ENCODE data around the gene FOXR1. TPM values are rescaled to one million over a fixed set of nuclear protein-coding genes. Genes with fewer than 3 reads are reported as not detected.

Gene FOXR1
- total and polyA plus RNA-seq, 2 donors = not detected

- H3K4me1 ChIP-seq (ENCODE audit: insufficient read depth) = no peaks in the 10 kb centered on the region
- H3K4me3 ChIP-seq (ENCODE audit: low read depth, low read length) = peak within 1 kb of the TSS; percentile 82
- WGBS = under 1% methylated on average over 63 of the region's 63 CpGs
- H3K36me3 ChIP-seq (ENCODE audit: insufficient read depth) = peaks cover 3% of the 10 kb centered on the region
- H3K27ac ChIP-seq (ENCODE audit: low read depth) = peak within 1 kb of the TSS; percentile 92
- peak; percentile 94 for DNase-seq (ENCODE audit: extremely low spot score)
These were observed 46.7 kb downstream of the FOXR1 start, which contains the start of the genes RPS25 and TRAPPC4 for GRCh38 chr11:119018074-119018938. RPS25 (minus strand) TSS chr11:119018343; CDS start chr11:119018284, 59 bp downstream. TRAPPC4 (plus strand) TSS chr11:119018766; CDS start chr11:119018796, 30 bp downstream.

DNA sequence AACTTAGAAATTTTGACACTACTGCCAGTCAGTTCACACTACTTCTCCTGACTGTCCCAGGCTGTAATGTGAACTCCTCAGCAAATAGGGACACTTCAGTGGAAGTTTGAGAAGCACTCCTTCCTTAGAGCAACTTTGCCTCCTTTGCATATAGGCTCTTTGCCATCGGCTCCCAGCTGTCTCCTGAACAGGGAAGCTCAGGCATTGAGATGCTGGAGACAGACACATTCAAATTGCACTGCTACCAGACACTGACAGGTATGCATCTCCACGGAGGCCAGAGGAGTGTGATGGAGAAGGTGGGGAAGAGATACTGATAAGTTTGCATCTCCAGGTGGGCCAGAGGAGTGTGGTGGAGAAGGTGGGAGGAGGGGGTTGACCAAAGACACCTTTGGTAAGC is 48.4 kb downstream of the FOXR1 start:
- Histone ChIP-seq H3K4me3 (ENCODE audit: low read depth, low read length) (no peak overlapping the region), H3K36me3 (ENCODE audit: insufficient read depth) (peaks cover 3% of the 10 kb centered on the region), H3K4me1 (ENCODE audit: insufficient read depth) (no peaks in the 10 kb centered on the region), H3K27ac (ENCODE audit: low read depth) (no peak overlapping the region)
- no peak for DNase-seq (ENCODE audit: extremely low spot score)
- WGBS = 54% methylated on average over 2 of the region's 2 CpGs

GRCh38 chr11:119021631-119022030 is 50.1 kb downstream of the FOXR1 start:
- H3K4me3 ChIP-seq (ENCODE audit: low read depth, low read length) = no peak overlapping the region
- DNase-seq (ENCODE audit: extremely low spot score) = no peak
- WGBS = 90% methylated on average over 5 of the region's 5 CpGs
- no peak overlapping the region for H3K27ac ChIP-seq (ENCODE audit: low read depth)
- no peaks in the 10 kb centered on the region for H3K4me1 ChIP-seq (ENCODE audit: insufficient read depth)
- H3K36me3 ChIP-seq (ENCODE audit: insufficient read depth) = peaks cover 3% of the 10 kb centered on the region

GRCh38 chr11:119023741-119024140 is 52.2 kb downstream of the FOXR1 start:
- Histone ChIP-seq H3K4me3 (ENCODE audit: low read depth, low read length) (no peak overlapping the region), H3K4me1 (ENCODE audit: insufficient read depth) (no peaks in the 10 kb centered on the region), H3K27ac (ENCODE audit: low read depth) (no peak overlapping the region), H3K36me3 (ENCODE audit: insufficient read depth) (peaks cover 3% of the 10 kb centered on the region)
- no peak for DNase-seq (ENCODE audit: extremely low spot score)

DNA sequence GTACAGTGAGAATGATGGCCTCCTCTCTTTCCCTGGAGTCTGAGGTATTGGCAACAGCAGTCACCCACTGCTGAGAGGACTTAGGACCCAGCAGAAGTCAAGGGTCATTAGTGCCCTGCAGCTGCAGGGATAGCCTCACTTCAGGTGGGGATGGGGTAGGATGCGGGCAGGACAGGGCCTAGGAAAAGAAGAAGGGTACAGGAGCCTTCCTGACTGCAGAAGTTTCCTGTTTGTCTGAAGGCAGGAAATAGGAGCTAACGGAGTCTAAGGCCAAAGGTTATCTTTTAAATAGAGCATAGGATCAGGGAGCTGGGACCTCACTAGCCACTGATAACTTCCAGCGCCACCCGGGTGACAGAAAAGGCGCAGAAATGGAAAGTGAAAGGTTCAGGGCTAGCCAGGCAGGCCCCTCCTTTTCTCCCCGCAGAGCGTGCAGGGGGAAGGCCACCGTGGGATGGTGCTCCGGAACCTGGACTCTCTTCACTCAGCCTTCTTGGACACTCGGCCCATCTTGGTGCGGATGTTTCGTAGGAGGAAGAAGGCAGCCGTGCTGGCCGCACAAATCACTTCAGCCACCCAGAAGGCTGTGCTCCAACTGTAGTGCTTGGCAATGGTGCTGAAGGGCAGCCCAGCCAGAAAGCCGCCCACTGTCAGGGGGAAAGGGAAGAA is 53.0 kb downstream of the FOXR1 start:
- H3K36me3 ChIP-seq (ENCODE audit: insufficient read depth) = peaks cover 3% of the 10 kb centered on the region
- H3K27ac ChIP-seq (ENCODE audit: low read depth) = no peak overlapping the region
- no peak for DNase-seq (ENCODE audit: extremely low spot score)
- no peak overlapping the region for H3K4me3 ChIP-seq (ENCODE audit: low read depth, low read length)
- WGBS = 56% methylated on average over 15 of the region's 15 CpGs
- no peaks in the 10 kb centered on the region for H3K4me1 ChIP-seq (ENCODE audit: insufficient read depth)

DNA sequence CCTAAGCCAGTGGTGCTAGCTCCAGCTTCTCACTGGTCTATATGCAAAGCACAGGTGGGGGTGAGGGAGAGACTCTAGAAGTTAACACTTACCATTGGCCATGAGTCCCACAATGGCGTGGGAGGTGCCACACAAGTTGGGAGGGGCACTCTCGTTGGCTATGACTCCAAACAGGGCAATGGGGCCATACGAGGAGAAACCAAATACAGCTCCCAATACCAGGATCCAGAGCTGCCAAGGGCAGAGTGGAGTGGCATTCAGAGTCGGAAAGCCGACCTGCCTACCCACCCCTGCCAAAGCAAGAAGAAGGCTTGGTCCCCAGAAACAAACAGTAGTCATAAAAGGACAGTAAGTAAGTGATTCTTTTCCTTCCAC is 53.5 kb downstream of the FOXR1 start:
- DNase-seq (ENCODE audit: extremely low spot score) = no peak
- Histone ChIP-seq H3K4me1 (ENCODE audit: insufficient read depth) (no peaks in the 10 kb centered on the region), H3K4me3 (ENCODE audit: low read depth, low read length) (no peak overlapping the region), H3K27ac (ENCODE audit: low read depth) (no peak overlapping the region), H3K36me3 (ENCODE audit: insufficient read depth) (peaks cover 3% of the 10 kb centered on the region)
- WGBS = 68% methylated on average over 5 of the region's 5 CpGs

DNA sequence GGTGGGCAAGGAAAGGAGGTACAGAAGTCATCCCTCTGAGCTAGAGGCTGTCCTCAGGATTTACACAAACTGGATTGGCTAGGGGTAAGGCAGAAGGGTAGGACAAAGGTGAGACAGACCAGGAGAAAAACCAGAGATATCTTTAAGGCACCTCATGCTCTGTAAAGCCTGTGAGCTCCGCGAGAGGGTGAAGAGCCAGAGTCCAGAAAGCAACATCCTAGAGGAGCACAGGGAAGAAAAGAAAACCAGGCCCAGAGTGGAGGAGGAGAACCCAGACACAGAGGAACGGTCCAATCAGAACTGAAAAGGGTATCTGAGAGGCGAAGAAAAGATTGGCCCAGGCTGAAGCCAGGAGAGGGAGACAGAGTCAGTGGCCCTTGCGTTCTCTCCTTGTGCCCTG is 54.0 kb downstream of the FOXR1 start:
- H3K4me3 ChIP-seq (ENCODE audit: low read depth, low read length) = no peak overlapping the region
- peaks cover 3% of the 10 kb centered on the region for H3K36me3 ChIP-seq (ENCODE audit: insufficient read depth)
- no peaks in the 10 kb centered on the region for H3K4me1 ChIP-seq (ENCODE audit: insufficient read depth)
- 79% methylated on average over 5 of the region's 5 CpGs for WGBS
- no peak for DNase-seq (ENCODE audit: extremely low spot score)
- H3K27ac ChIP-seq (ENCODE audit: low read depth) = no peak overlapping the region

DNA sequence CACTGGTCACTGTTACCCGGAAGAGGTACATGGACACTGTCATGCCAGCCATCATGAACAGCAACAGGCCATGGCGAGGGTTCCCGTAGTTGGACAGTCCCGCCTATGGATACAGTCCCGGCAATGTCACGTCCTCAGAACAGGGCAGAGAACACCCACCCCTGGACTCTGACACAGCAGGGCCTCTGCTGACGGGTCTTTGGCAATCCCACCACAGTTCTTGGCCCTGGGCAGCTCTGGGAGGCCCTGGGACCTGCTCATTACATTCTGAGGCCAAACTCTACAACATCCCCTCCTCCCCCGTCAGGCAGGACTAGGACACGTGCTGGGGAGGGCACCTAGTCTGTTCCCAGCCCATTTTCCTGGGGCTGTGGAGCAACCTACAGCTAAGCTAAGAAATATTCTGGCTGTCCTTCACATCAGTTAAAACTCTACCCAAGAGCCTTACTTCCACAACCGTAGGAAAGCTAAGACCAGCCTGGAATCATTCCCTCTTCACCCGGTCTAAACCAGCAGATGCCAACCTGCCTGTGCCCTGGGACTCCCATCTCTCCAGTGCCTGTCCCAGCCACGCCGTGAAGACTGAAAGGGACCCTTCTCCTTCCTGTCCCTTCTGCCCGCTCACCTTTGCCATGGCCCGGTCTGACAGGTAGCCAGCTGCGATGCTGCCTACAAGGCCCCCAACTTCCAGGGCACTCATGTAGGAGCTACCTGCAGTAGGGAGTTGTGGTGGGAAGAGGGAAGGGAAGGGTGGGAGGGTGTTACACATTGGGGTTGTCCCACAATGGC is 54.6 kb downstream of the FOXR1 start:
- Histone ChIP-seq H3K27ac (ENCODE audit: low read depth) (no peak overlapping the region), H3K4me1 (ENCODE audit: insufficient read depth) (no peaks in the 10 kb centered on the region), H3K36me3 (ENCODE audit: insufficient read depth) (peaks cover 3% of the 10 kb centered on the region), H3K4me3 (ENCODE audit: low read depth, low read length) (no peak overlapping the region)
- no peak for DNase-seq (ENCODE audit: extremely low spot score)
- WGBS = 88% methylated on average over 16 of the region's 16 CpGs

GRCh38 chr11:119026970-119027369 is 55.4 kb downstream of the FOXR1 start:
- no peak for DNase-seq (ENCODE audit: extremely low spot score)
- H3K27ac ChIP-seq (ENCODE audit: low read depth) = no peak overlapping the region
- H3K36me3 ChIP-seq (ENCODE audit: insufficient read depth) = peaks cover 3% of the 10 kb centered on the region
- 91% methylated on average over 2 of the region's 2 CpGs for WGBS
- H3K4me3 ChIP-seq (ENCODE audit: low read depth, low read length) = no peak overlapping the region
- no peaks in the 10 kb centered on the region for H3K4me1 ChIP-seq (ENCODE audit: insufficient read depth)

DNA sequence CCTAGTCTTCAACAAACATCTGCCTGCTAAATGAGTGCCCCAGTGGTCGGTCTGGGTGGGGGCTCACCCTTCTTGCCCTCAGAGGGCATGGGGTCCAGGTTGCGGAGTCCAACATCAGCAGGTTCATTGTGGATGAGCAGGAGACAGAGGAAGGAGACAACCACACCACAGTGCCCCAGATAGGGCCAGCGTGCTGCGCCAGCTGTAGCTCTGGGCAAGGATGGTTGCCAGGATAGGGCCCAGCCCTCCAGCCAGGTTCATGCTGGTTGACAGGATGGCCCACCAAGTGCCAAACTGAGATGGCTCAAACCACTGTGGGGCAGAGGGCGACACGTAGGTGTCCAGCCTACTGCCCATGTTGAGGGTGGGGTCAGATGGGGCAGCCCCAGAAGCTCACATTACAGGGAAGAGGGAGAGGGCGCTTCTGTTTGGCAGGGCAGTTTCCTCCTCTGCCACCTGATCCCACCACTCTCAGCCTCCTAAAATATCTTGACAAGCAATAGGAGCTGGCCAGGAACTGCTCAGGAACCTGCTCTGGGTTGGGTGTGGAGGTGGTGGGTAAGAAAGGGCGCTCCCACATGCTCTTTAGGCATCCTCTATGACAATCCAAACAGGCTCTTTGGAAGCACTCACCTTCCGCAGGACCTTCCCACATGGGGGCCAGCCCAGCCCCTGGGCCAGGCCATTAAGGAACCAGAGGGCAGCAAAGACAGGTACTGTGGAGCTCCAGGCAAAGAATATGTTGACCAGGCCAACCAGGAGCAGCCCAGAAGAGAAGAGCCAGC is 56.2 kb downstream of the FOXR1 start:
- no peak overlapping the region for H3K27ac ChIP-seq (ENCODE audit: low read depth)
- no peaks in the 10 kb centered on the region for H3K4me1 ChIP-seq (ENCODE audit: insufficient read depth)
- H3K36me3 ChIP-seq (ENCODE audit: insufficient read depth) = peaks cover 3% of the 10 kb centered on the region
- no peak for DNase-seq (ENCODE audit: extremely low spot score)
- WGBS = 95% methylated on average over 9 of the region's 9 CpGs
- no peak overlapping the region for H3K4me3 ChIP-seq (ENCODE audit: low read depth, low read length)

DNA sequence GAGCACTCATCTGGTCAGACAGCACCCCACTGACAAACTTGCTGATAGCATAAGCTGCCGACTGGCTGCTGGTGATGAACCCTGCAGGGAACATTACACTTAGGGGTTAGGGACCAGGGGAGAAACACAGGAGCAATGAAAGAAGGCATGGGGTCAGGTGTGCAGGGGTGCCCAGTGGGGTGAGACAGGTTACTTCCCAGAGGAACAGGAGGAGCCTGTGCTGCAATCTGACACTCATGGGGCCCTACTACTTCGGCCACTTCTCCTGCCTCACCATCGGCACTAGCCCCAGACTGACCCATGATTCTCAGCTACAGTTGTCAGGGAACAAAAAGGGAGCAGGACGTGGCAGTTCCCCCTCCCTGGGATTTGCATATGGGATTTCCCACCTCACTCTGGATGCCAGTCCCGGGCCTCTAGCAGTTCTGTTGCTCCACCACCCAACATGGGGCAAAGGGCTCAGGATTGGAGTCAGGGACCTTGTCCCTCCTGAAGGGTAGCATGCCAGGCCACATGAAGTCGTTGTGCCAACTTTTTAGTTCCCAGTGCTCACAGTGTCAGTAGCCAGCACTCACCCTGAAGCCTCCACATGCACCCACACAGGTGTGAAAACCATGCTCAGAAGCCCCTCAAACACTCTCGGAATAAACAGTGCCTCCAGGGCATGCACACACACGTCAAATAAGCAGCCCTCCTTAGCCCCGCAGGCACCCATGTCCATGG is 56.9 kb downstream of the FOXR1 start:
- Histone ChIP-seq H3K4me3 (ENCODE audit: low read depth, low read length) (no peak overlapping the region), H3K27ac (ENCODE audit: low read depth) (no peak overlapping the region), H3K36me3 (ENCODE audit: insufficient read depth) (no peaks in the 10 kb centered on the region)

GRCh38 chr11:119029069-119029339 is 57.4 kb downstream of the FOXR1 start:
- Histone ChIP-seq H3K4me1 (ENCODE audit: insufficient read depth) (no peaks in the 10 kb centered on the region), H3K36me3 (ENCODE audit: insufficient read depth) (no peaks in the 10 kb centered on the region), H3K27ac (ENCODE audit: low read depth) (no peak overlapping the region), H3K4me3 (ENCODE audit: low read depth, low read length) (no peak overlapping the region)
- 93% methylated on average over 1 of the region's 1 CpG for WGBS
- no peak for DNase-seq (ENCODE audit: extremely low spot score)

More for the DNA sequence above, 56.9 kb downstream of the FOXR1 start:
- WGBS = 84% methylated on average over 9 of the region's 9 CpGs
- DNase-seq (ENCODE audit: extremely low spot score) = no peak
- H3K4me1 ChIP-seq (ENCODE audit: insufficient read depth) = no peaks in the 10 kb centered on the region

Measured in urinary bladder (tissue), 4 donors.